GM18520 (cell line): Measurements from ENCODE around the gene GDPD5.
A peak's percentile ranks its signal among the peaks of the same experiment; 100 is the strongest.

ENCODE experiments used
- ATAC-seq: cut with Tn5 transposase; IDR thresholded peaks from one replicate; pipeline ENCODE4 v1.9.1; 2021; ENCODE audit not compliant: unreplicated experiment

The GDPD5 gene

DNA sequence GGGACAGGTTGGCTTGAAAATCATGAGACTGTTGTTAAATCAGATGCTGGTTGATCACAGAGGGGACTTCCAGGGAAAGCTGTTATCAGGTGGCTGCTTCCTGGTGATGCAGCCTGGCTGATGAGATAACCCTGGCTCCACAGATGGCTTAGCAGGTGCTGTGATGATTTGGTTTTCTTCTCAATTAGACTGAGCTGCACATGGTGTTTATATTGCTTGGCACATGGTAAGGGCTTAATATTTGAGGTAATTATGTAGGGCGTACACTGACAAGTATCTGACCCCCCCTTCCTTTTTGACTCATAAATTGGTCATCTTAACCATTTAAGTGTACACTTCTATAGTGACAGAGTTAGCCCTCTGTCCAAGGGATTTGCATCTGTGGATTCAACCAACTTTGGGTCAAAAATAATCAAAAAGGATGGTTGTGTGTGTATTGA lies 119.4 kb downstream of the GDPD5 start:
- no peak for ATAC-seq

GRCh38 chr11:75403983-75404658 lies 121.6 kb downstream of the GDPD5 start:
- no peak for ATAC-seq

DNA sequence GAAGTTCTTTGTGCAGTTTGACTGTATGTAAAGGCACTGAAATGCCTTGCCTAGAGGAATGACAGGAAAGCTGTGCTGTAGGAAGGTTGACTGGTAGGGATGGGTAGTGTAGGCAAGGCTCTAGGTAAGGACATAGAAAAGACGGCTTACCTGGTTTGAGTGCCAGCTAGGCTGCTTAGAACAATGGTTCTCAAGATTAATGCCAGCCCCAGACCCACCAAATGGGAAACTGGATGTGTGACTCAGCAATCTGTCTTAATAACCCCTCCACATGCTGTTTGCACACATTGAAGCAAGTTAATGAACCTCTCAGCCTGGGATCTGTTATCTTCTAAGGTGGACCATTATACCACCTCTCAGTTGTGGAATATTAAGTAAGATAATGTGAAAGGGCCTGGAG lies 122.7 kb downstream of the GDPD5 start:
- ATAC-seq: no peak

- ATAC-seq: no peak
These were observed 123.6 kb downstream of the GDPD5 start for GRCh38 chr11:75402002-75402773.

- ATAC-seq: no peak
These were observed 125.4 kb downstream of the GDPD5 start for GRCh38 chr11:75400146-75400865.

- peak; percentile 82 for ATAC-seq
These were observed 126.2 kb downstream of the GDPD5 start, which contains the start of gene RPS3 for GRCh38 chr11:75399344-75400145. Gene RPS3, plus strand, starts transcription at chr11:75399518. Its CDS starts 30 bp downstream, at chr11:75399548.

DNA sequence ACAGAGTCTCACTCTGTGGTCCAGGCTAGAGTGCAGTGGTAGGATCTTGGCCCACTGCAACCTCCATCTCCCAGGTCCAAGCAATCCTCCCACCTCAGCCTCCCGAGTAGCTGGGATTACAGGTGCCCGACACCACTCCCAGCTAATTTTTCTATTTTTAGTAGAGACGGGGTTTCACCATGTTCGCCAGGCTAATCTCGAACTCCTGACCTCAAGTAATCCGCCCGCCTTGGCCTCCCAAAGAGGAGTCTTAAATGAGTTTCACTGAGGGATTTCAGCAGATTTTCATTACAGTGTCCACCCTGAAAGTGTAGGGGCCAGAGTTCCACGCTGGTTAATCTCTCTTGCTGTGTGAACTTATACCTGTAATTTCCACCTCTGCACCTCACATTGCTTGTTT lies 126.8 kb downstream of the GDPD5 start:
- ATAC-seq: no peak

GRCh38 chr11:75394085-75394840 lies 131.5 kb downstream of the GDPD5 start:
- ATAC-seq: no peak

- ATAC-seq: no peak
These were observed 135.8 kb downstream of the GDPD5 start for GRCh38 chr11:75389925-75390324.

DNA sequence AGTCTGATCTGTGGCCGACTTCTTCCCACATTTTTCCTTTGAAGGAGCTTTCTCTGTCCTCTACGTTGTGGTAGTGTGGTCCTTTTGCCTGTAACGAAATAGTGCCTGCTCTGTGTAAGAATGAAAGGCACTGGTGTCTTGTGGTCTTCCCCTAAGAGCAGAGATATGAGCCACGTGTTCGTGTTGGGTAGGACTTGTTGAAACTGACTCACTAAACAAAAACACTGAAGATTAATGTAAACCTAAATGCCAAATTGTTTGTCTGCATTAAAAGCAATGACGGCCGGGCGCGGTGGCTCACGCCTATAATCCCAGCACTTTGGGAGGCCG lies 136.5 kb downstream of the GDPD5 start:
- no peak for ATAC-seq

DNA sequence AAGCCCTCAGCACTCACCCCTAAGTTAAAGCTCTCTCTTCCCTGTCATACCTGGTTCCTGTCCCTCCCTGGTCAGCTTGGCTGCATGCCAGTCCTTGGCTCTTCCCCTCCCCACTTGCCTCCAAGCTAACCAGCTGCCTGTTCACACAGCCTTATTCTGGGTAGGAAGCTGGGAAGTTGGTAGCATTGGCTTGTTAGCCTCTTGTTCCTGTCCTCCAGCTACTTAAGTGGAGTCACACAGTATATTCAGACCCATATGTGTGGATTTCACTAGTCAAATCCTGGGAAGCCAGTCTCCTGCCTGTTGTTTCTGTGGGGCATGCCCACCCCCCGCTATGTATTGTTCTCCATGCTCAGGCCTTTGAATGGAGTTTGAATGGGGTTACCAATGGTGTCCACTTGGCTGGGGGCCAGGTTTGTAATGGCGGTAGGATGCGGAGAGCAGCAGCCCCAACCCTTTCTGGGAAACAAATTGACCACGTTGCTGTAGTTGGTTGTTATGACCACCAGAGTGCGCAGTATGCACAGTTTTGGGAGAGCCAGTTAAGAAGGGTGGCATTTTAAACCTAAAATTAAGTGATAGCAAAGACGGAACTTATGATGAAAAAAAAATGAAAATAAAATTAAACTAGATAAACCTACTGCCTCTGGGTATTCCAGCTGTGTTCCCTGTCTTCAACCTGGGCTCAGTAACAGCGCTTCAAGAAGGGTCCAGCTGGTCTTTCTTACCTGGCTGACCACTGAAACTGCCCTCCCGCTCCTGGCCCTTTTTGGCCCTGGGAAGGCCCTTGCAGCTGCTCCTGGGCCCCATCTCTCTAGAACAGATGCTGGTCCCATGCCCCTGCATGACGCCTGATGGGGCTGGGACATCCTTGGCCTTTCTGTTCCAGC lies 137.1 kb downstream of the GDPD5 start:
- ATAC-seq: no peak

DNA sequence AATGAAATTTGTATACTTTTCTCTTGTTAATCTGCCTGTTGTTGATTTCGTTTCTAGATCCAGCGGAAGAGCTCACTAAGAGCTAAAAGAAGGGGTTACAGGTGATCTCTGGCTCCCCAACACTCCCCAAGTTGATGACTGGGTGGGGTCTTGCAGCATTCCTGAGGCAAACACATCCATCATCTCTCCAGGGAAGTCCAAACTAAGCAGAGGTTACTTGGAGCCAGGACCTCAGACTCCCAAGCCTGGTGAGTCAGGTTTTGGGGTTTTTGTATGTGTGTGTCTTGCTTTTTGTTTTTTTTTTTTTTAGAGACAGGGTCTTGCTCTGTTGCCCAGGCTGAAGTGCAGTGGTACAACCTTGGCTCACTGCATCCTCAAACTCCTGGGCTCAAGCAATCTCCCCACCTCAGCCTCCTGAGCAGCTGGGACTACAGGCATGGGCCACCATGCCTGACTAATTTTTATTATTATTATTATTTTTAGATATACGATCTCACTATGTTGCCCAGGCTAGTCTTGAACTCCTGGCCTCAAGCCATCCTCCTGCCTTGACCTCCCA lies 137.9 kb downstream of the GDPD5 start:
- no peak for ATAC-seq

DNA sequence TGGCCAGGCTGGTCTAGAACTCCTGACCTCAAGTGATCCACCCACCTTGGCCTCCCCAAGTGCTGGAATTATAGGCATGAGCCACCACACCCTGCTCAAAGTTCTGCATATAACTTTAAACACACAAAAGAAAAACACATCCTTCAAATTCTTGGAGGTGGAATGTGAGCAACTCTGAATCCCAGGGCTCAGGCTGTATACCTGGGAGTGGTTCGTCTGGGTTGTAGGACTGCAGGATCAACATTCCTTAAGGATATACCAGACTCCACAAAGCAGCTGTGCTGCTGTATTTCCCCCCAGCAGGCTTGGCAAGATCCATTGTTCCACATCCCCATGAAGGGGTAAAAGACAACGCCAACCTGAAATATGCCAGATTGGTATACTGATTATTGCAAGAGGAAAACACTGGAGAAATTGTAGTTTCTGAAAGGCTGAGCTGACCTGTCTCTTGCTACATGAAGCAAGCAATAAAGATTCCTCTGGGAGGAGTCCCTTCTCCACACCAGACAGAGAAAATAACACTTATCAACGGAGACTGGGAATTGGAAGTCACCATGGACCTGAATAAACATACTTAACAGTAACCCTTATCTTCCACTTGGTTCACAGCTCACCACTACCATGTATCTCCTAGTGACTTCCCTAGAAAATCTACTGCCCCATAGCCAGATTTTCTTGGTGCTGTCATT lies 138.7 kb downstream of the GDPD5 start:
- ATAC-seq: no peak
